HCT116 (cell line): ENCODE measurements around the gene DUOXA1.

Experiments used
- POLR2AphosphoS5 ChIP-seq: IDR thresholded peaks from 2 replicates; pipeline ENCODE4 v1.6.1; 2011; ENCODE audit warnings: mild to moderate bottlenecking, low read depth, low read length, moderate library complexity
- TF ChIP-seq, protein P1 (sequence below), 3 experiments: fragments of 200-600 bp in 1 of 3; sonication (generic) in 1 of 3; IDR thresholded peaks in 2 of 3; conservative IDR thresholded peaks in 1 of 3; 2 replicates each; pipeline ENCODE4 v1.5.1; 2012 to 2017; ENCODE audit warnings: low read depth in 2 of 3, low read length in 2 of 3, antibody characterized with exemption in 1 of 3, borderline replicate concordance in 1 of 3, control low read depth in 1 of 3, mild to moderate bottlenecking in 1 of 3, mixed read lengths in 1 of 3, mixed run types in 1 of 3, moderate library complexity in 1 of 3; ENCODE audit not compliant: insufficient read depth in 1 of 3

DNA sequence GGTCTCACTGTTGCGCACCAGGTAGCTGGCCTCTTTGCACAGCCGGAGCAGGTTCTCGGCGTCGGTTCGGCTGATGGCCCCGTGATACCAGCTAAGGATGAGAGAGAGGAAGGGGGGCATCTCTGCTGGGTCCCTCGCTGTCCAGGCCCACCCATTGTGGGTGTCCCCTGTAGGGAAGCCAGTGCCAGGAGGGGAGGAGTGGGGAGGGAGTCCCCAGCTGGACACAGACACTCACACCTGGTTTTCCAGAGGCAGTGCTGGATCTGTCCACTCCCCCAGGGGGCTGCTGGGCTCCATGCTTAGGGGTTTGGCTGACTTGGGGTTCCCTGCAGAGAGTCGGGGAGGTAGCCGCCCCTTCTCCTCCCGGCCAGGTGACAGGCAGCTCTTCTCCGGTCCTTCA lies 42.2 kb upstream of the DUOXA1 start:
- TF ChIP-seq, protein P1, sequence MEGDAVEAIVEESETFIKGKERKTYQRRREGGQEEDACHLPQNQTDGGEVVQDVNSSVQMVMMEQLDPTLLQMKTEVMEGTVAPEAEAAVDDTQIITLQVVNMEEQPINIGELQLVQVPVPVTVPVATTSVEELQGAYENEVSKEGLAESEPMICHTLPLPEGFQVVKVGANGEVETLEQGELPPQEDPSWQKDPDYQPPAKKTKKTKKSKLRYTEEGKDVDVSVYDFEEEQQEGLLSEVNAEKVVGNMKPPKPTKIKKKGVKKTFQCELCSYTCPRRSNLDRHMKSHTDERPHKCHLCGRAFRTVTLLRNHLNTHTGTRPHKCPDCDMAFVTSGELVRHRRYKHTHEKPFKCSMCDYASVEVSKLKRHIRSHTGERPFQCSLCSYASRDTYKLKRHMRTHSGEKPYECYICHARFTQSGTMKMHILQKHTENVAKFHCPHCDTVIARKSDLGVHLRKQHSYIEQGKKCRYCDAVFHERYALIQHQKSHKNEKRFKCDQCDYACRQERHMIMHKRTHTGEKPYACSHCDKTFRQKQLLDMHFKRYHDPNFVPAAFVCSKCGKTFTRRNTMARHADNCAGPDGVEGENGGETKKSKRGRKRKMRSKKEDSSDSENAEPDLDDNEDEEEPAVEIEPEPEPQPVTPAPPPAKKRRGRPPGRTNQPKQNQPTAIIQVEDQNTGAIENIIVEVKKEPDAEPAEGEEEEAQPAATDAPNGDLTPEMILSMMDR (IDR thresholded peaks at IDR 0.05 in 2 of 3, conservative IDR thresholded peaks at IDR 0.05 in 1 of 3; ENCODE audit: borderline replicate concordance in 1 of 3, insufficient read depth in 1 of 3, low read depth in 2 of 3, low read length in 2 of 3), result no peak
- TF ChIP-seq POLR2AphosphoS5, result no peak
